Activated gamma-delta T cell (primary cell): ENCODE results near the gene CEP170.

Experiments used
- DNase-seq: peaks from one replicate; lab custom pipeline; 2025; lab: John Stamatoyannopoulos, UW

CEP170 gene

DNA sequence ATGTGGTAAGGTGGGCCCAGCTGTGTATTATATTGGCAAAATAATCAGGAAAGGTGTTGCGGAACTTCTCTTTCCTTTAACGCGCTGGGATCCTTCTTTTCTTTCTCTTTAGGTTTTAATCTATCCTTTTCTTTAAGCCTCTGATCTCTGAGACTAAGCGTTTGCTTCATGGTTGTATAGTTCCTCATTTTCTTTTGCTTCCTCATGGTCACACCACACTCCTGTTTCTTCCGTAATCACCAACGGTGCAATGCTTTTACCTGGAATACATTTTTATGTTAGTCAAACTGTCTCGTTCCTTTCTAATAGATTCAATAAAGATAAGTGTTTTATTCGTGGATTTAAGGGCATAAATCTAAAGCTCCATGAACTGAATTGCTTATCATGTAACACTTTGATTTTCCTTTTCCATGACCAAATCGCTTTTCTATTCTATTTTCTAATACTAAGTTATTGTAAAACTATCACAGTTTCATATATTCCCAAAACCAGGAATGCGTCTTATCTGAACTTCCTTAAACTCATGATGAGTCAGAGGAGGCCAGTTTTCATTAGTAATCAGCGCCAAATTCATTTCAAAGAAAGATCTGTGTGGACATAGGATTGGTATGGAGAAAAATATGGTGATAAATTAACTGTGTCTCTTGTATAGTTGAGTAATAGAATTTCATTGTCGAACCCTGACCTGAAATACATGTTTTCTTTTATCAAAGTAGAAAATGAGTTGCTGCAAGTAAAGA is 13.0 kb upstream of the CEP170 start:
- no peak for DNase-seq

DNA sequence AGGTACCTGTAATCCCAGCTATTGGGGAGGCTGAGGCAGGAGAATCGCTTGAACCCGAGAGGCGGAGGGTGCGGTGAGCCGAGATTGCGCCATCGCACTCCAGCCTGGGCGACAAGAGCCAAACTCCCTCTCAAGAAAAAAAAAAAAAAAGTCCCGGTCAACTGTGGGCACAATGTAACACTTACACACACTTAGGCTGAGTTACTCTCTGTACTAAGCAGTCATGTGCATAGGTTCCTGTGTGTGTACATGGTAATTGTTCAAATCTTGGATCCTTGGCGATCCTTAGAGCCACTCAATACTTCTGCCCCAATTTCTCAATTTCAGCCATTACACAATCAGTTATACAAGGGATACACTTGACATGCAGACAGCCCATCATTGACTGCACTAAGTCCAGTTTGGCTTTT is 12.4 kb upstream of the CEP170 start:
- no peak for DNase-seq

DNA sequence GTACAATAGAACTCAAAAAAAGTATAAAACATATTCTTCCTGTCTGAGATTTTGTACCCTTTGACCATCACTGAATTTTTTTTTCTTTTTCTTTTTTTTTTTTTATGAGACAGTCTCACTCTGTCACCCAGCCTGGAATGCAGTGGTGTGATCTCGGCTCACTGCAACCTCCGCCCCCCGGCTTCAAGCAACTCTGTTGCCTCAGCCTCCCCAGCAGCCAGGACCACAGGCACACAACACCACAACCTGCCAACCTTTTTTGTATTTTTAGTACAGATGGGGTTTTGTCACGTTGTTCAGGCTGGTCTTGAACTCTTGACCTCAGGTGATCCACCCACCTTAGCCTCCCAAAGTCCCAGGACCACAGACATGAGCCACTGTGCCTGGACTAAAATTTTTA is 11.2 kb upstream of the CEP170 start:
- no peak for DNase-seq

DNA sequence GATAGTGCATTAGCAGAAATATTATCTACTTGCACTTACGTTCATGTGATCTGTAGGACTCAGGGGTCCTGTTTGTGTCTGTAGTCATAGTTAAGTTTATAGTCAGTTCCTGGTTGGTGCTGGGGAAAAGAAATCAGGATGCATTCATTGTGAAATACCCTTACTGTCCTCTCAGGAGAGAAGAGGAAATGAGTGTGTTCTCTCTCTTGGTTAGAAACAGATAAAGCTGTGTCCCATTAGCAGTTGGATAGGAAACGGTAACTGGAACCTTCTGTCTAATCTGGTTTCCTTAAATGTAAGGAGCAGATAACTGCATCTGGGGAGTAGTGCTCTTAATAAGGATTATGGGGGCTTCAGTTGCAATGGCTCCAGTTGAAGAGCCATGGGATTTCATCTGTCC is 9.6 kb upstream of the CEP170 start:
- DNase-seq: no peak

DNA sequence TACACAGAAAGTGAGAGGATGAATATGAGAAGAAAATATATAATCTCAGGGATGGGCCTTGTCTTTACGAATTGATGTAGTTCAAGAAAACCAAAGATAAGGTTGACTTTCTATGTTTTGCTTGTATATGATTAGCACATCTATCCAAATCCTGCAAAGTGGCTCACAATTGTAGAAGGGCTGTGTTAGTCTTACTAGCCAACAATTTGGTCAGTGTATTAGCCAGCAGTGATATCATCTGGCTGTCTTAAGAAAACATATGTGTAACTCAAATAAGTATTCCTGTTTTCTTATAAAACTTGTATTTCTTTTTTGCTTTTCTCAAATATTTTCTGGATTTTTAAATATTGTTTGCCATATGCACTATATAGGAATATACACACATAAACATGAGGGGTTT is 6.3 kb upstream of the CEP170 start:
- DNase-seq: no peak

DNA sequence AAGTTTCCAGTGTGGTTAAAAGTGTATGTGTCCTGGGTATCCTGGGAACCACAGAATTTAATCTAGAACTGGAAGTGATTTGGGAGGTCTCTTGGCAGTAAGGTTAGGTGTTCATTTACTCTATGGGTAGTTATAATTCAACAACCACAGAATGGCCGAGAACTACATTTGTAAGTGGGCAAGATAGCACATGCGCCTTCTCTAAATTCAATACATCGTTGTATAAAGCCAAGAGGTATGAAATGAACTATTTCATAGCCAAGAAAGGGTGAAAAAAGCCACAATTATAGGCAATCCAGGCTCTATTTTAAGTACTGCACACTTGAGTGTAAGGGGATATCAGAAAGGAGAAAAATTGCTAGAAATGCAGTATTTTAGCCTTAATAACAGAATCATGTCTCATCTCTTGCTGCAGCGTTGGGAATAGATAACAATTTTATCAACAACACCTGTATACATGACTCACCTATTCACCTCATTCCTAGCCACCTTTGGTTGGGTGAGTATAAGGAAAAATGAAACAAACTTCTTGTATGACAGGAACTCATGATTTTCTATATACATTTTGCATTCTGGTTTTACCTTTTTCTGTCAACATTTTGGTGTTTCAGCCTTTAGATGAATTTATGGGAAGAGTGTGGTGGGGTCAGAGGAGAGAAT is 5.3 kb upstream of the CEP170 start:
- DNase-seq: no peak

DNA sequence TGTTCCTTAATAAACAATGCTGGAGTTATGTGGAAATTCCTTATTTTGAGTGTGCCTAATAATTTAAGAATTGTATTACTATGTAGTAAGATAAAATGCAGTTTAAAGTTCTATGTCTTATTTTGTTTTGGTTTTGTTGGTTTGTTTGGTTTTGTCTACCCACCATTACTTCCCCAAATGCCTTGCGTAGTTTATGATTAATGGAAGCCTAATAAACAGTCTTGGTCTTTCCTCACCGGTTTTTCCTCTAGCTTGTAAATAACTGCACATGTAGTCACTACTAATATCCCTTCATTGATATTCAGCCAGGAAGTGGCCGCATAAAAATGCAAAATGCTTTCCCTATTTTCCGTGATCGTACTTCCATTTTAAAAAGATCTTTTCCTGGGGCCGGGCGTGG is 3.6 kb upstream of the CEP170 start:
- no peak for DNase-seq

DNA sequence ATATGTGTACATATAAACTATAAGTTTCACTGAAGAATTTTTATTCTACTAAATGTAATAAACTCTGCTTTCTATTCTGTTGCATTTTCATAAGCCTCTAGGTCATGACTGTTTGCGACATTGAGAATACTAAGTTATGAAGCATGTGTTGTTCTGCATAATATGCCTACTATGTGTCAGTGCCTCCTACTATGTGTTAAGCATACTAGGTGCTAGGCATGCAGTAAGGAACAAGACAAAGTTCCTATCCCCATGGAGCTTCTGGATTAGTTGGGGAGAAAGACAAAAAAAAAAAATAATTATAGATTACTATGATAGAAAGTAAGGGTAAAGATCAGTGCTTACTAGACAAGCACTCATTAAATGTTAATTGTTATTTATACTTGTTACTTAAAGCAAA is 2.1 kb upstream of the CEP170 start:
- no peak for DNase-seq

DNA sequence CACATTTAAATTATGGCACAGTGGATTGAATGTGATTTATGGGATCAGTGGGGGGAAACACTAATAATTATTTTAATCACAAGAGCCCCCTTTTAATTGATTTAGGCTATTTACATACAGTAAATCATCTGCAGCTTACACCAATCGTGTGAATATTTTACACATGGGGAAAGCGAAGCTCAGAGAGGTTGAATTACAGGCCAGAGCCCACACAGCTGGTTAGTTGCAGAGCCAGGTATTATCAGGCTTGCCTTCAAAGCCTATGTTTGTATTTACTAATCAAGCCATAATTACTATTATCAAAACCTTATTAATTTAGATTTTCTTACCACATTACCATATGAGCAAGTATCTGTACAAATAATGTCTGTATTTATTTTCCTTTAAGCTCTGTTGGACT is 1.5 kb upstream of the CEP170 start:
- no peak for DNase-seq

DNA sequence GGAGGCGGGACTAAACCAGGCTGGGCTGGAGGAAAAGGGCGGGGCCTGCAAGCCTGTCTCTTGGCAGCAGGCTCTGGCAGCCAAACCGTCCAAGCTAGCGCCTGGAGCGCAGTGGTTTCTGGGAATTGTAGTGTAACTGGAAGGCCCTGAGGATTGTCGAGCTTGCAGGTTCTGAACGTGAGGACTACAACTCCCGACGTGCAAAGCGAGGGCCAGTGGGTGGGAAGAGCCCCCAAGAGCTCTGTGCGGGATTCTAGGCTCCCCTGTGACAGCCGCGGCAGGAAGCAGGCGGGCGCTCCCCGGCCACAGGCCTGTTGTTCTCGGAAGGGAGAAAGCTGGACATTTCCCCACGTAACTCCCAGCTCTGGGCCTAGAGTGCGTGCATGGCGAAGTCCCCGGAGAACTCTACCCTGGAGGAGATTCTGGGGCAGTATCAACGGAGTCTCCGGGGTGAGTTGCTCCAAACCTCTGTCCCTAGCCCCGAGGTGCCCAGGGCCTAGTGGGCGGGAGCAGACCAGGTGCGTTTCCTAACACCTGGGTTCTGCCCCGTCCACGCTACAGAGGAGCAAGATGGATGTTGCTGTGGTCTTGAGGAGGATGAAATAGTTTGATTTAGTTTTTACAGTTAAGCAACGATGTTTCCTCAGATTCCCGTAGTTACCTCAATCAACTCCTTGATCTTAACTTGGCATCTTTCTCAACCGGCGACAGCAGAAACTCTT is 871 bp upstream of the CEP170 start, which contains the start of gene SDCCAG8:
TSS of gene SDCCAG8 (plus strand) at position 251 of the 722 bp plus-strand sequence. CDS start at position 384, 133 bp downstream.
- DNase-seq: peak; percentile 63

DNA sequence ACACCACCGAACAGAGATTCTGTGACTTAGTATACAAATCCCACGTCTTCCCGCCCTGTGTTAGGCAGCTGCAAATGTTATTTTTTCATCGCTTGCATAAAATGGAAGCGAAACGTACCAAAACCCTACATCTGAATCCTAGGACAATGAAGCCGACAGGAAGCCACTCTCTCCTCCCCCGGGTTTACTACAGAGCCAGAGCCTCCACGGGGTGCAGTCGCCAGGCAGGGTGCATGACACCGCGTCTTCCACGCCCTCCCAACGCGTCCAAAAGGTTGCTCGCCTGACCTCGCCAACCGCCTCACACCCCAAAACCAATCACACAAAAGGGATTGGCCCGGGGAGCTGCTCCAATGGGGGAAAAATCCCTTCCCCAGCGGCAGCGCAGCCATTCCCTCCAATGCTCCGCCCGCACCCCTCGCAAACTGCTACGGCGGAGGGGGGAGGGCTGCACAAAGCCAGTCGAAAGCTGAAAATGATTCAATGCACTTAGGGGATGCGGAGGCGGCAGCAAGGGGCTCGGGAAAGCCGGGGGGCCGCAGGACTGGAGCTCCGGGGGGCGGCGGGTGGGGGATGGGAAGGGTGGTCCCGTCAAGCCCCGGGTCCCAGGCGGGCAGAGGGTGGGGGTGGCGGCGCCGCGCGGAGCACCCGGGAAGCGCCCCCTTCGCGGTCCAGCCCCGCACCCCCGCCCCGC is 701 bp downstream of the CEP170 start:
- no peak for DNase-seq

DNA sequence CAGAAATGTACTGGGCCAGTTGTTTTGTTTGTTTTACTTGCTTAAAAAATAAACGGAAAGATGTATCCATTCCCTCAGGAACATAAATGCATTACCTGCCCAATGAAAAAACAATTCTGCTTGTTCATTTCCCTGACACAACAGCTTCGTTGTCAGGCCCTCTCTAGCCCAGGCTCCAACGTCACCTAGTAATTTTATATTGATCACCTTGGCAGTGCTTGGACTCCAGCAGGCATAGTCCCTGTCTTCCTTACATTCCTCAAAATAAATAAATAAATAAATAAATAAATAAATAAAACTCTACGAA is 1.2 kb downstream of the CEP170 start:
- no peak for DNase-seq

DNA sequence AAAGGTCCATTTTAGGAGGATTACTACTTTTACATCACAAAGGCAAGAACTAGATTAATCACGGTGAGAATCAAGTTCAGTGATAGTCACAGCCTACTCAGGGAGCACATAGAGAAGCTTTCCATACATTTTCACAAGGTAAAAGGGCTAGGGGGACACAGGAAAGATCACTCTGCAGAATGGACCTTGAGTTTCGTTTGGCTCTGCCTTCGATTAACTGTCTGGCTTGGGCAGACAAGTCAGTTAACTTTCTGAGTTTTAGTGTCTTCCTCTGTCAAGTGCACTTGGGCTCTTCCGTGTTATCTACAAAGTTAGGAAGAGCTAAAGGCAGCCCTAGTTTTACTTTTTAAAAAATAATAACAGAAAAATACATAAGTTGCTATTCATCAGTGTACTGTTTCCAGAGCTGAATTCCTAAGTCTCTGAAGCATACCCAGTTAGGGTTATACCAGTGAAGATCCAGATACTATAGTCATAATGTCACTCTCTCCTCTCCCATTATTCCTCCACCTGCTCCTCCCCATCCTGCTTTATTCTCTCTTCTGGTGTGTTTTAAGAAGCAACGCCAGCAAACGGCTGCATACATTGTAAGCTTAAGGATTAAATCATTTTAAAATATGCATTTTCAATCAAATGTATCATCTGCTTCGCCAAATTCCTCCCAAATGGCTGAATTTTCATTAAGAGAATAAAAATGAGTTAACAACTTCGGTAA is 1.7 kb downstream of the CEP170 start:
- DNase-seq: no peak

DNA sequence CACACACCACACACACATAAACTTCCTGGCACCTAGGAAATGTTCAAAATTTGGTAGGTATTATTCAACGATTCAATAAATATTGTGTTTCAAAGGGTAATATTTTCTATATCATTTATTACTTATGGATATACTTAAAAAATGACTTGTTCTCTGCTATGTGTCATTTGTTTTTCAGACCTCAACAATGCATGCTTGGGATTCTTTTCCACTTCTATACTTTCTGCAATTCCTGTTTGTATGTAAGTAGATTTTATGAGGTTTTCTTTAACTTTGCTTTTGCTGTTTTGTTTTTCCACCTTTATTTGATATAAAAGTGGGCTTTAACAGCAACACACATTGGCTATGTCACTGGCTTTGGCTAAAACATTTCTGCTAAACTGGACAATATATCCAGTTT is 3.5 kb downstream of the CEP170 start:
- DNase-seq: no peak

DNA sequence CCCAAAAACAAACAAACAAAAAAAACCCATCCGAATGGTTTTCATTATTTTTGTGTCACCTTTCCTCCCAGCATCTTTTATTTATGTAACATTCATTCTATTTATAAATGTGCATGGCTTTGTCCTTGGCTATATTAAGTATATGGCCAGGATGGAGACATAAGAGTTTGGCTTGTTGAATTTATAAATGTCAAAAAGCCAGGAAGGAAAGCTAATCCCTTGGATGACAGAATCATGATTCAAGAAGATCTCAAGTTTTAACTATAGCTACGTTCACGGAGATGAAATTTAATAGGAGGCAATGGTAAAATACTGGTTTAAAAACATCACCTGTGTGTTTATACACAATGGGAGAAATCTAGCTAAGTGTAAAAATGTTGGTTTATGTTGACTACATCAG is 5.0 kb downstream of the CEP170 start:
- no peak for DNase-seq

DNA sequence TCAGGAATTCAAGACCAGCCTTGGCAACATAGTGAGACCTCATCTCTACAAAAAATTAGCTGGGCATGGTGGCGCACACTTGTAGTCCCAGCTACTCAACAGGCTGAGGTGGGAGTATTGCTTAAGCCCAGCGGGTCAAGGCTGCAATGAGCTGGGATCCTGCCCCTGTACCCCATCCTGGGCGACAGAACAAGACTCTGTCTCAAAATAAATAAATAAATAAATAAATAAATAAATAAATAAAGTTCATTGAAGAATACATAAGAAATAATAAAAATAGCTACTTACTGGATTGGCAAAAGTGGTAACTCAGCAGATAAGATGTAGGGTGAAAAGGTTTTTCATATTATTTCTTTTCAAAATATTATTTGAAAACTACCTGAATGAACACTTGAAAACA is 5.9 kb downstream of the CEP170 start:
- DNase-seq: no peak

DNA sequence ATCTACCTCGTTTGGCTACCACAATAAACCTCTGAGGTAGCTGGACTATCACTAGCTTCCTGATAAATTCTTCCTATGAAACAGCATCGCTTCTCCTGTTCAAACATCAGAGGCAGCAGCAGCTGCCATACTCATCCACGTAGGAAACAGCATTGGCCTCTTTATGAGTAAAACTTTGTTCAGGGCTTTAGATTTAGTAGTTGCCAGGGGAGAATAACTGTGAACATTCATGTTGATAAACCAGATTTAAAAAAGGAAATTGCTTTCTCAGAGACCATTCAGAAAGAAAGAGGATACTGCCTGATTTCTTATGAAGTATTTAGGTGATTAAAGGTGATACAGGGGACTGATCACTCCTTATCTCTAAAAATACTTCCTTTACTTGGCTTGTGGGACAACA is 7.2 kb downstream of the CEP170 start:
- no peak for DNase-seq

DNA sequence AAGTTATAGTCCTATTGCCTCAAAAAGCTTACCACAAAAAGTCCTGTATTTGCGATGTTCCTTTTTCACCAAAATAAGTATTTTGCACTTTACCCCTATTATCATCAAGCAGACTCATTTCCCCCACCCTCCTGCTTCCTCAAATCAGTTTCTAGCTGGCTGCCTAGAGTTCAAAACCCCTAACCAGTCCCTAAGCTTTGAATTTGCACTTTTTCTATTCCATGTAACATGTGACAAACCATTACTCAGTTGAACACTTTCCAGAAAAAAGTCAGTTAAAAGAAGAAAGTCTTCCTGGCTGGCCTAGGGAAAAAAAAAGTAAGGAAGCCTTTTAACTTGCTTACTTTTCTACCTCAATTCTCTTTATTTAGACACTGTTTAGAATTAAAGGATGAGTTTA is 8.2 kb downstream of the CEP170 start:
- DNase-seq: no peak

DNA sequence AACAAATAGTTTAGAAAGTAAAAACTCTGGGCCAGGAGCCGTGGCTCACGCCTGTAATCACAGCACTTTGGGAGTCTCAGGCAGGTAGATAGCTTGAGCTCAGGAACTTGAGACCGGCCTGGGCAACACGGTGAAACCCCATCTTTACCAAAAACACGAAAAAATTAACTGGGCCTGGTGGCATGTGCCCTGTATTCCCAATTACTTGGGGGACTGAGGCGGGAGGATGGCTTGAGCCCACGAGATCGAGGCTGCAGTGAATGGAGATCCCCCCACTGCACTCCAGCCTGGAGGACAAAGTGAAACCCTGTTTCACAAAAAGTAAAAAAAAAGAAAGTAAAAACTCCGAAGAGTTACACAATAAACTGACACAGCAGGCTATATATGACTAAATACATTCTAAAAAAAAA is 10.6 kb downstream of the CEP170 start:
- no peak for DNase-seq

DNA sequence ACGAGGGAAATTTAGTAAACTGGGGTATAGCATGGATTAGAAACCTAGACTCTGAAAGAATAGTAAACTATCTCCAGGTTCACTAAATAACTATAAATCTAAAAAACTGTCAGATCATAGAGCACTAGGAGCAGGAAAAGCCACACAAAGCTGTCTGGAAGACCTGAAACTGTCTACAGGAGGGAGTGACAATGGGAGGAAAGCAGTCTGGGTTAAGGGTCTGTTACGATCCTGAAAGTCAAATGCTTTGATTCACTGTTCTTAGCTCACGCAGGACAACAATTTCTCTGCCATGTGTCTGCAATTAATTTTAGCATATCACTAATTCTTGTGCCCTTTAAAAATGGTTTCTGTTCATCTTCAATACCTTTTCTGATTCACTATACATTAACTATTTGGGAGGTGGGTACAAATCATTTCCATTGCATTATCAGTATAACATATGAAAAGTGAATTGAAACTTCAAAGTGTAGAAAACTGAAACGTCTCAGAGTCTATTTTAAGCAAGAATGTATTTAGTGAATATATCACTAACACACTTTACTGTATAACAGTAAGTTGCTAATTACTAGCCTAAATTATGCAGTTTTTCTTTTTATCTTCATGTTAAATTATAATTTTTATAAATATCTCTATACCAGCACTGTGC is 18.4 kb downstream of the CEP170 start:
- no peak for DNase-seq

DNA sequence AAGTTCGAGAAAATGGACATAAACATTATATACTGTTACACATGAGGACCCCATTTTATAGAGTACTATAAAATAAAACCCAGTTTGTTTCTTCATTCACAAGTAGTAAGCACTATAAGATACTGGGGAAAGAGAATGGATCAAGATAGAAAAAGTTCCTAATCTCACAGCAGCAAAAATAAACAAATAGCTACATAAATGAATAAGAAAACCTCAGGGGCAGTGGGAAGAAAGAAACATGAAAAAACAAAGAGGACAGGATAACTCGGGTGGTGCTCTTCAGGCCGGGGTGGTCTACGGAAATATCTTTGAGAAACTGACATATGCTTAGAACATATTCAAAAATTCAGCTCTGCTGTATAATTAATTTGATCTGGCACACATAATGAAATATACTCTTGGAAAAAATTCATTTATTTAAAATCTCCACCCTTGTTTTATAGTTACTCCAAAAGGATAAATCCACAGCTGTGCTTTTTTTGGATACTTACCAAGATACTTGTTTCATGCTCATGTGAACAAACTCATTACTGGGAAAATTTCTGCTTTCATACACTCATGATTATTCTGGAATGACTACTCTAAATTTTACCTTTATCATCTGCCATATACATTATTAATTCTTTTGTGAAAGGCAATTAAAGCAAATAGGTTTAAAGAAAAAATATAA is 20.0 kb downstream of the CEP170 start:
- DNase-seq: no peak
